Measurements from ENCODE around the gene BRCA2.

Gene BRCA2

DNA sequence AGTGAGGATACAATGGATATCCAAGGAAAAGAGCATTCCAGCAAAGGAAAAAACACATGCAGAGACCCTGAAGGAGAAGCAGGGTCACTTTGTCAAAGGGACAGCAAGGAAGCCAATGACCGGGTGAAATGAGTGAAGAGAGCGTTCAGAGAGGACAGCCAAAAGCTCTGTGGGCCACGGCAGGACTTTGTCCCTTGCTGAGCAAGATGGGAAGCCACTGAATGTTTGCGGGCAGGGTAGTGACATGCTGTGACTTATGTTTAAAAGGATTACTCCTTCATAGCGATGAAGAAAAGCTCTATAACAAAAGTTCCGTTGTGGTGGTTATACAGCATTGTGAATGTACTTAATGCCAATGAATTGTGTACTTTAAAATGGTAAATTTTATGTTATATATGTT, 16.6 kb upstream of the BRCA2 start:
- ATAC-seq (ENCODE audit: low read depth), result no peak
- H3K27me3 Mint-ChIP-seq, result peaks cover 7% of the 10 kb centered on the region
- no peak for DNase-seq (ENCODE audit: low spot score in 2 of 2)
- H3K36me3 Mint-ChIP-seq, result no peaks in the 10 kb centered on the region
- H3K9me3 Mint-ChIP-seq, result no peaks in the 10 kb centered on the region
- no peaks in the 10 kb centered on the region for H3K4me1 Mint-ChIP-seq
- no peak overlapping the region for H3K27ac Mint-ChIP-seq
- H3K4me3 Mint-ChIP-seq, result no peak overlapping the region

GRCh38 chr13:32299893-32300292, 15.4 kb upstream of the BRCA2 start:
- Mint-ChIP-seq H3K4me3 (no peak overlapping the region), H3K27me3 (peaks cover 7% of the 10 kb centered on the region), H3K4me1 (no peaks in the 10 kb centered on the region), H3K27ac (no peak overlapping the region), H3K9me3 (no peaks in the 10 kb centered on the region), H3K36me3 (no peaks in the 10 kb centered on the region)
- DNase-seq (ENCODE audit: low spot score in 2 of 2) (no peak), ATAC-seq (ENCODE audit: low read depth) (no peak)

- Mint-ChIP-seq H3K36me3 (no peaks in the 10 kb centered on the region), H3K27ac (no peak overlapping the region), H3K4me3 (no peak overlapping the region), H3K27me3 (peaks cover 7% of the 10 kb centered on the region), H3K4me1 (no peaks in the 10 kb centered on the region), H3K9me3 (no peaks in the 10 kb centered on the region)
- no peak for ATAC-seq (ENCODE audit: low read depth)
- DNase-seq (ENCODE audit: low spot score in 2 of 2), result no peak
These were observed 14.9 kb upstream of the BRCA2 start for GRCh38 chr13:32300406-32300805.

GRCh38 chr13:32300920-32301319, 14.4 kb upstream of the BRCA2 start:
- H3K27ac Mint-ChIP-seq, result no peak overlapping the region

DNA sequence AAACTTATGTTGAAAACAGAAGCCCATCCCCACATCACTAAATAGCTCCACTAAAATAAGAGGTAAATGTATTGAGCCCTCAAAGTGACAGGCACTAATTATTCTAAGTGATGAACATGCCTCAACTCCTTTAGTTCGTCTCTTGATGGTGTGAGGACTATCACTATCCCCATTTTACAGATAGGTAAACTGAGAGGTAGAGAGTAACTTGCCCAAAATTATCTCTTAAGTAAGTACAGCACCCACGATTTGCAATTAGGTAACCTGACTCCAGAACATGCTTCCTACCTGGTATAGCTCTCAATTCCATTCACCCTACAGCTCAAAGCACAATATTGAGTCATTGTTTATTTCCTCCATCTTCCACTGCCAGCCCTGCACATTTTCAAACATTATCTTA, 12.8 kb upstream of the BRCA2 start:
- no peak overlapping the region for H3K4me3 Mint-ChIP-seq
- H3K27me3 Mint-ChIP-seq, result peaks cover 7% of the 10 kb centered on the region
- no peaks in the 10 kb centered on the region for H3K4me1 Mint-ChIP-seq
- no peak for ATAC-seq (ENCODE audit: low read depth)
- H3K27ac Mint-ChIP-seq, result no peak overlapping the region
- H3K9me3 Mint-ChIP-seq, result no peaks in the 10 kb centered on the region
- DNase-seq (ENCODE audit: low spot score in 2 of 2), result no peak
- no peaks in the 10 kb centered on the region for H3K36me3 Mint-ChIP-seq

More at GRCh38 chr13:32300920-32301319, 14.4 kb upstream of the BRCA2 start:
- Mint-ChIP-seq H3K4me1 (no peaks in the 10 kb centered on the region), H3K9me3 (no peaks in the 10 kb centered on the region), H3K36me3 (no peaks in the 10 kb centered on the region), H3K4me3 (no peak overlapping the region), H3K27me3 (peaks cover 7% of the 10 kb centered on the region)
- DNase-seq (ENCODE audit: low spot score in 2 of 2) (no peak), ATAC-seq (ENCODE audit: low read depth) (no peak)

GRCh38 chr13:32305646-32306045, 9.7 kb upstream of the BRCA2 start:
- Mint-ChIP-seq H3K27me3 (no peaks in the 10 kb centered on the region), H3K9me3 (no peaks in the 10 kb centered on the region), H3K27ac (no peak overlapping the region), H3K4me1 (peaks cover 13% of the 10 kb centered on the region), H3K36me3 (no peaks in the 10 kb centered on the region), H3K4me3 (no peak overlapping the region)
- DNase-seq (ENCODE audit: low spot score in 2 of 2), result no peak
- no peak for ATAC-seq (ENCODE audit: low read depth)

- no peaks in the 10 kb centered on the region for H3K27me3 Mint-ChIP-seq
- no peaks in the 10 kb centered on the region for H3K36me3 Mint-ChIP-seq
- no peaks in the 10 kb centered on the region for H3K9me3 Mint-ChIP-seq
- H3K4me1 Mint-ChIP-seq, result peaks cover 13% of the 10 kb centered on the region
- DNase-seq (ENCODE audit: low spot score in 2 of 2) (no peak), ATAC-seq (ENCODE audit: low read depth) (peak; percentile 18)
- H3K4me3 Mint-ChIP-seq, result peak overlapping the region; percentile 14
- H3K27ac Mint-ChIP-seq, result no peak overlapping the region
These were observed 5.8 kb upstream of the BRCA2 start for GRCh38 chr13:32309312-32310133.

DNA sequence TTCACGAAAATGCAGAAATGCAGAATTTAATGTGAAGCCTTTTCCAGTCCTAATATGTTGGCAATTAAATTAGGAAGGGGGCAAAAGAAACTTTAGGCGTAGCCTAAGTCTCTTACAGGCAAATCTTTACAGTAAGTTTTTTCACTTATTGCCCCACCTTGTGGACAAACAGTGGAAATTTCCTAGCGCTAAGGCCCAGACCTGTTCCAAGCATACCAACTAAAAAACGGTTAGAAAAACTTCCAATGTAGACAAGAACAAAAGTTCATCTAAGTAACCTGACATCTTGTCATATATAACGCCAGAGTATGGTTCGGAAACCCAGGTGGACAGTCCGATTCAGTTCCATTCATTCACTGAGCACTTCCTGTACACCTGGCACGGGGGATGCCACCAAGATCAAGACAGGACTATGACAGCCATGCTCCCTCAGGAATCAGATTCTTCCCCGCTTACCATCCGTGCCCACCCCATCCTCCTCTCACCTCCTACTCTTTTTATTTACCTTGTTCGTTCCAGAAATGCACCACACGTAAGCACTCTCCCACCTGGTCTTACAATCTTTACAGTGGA, 5.1 kb upstream of the BRCA2 start:
- Mint-ChIP-seq H3K4me1 (peaks cover 13% of the 10 kb centered on the region), H3K4me3 (peak overlapping the region; percentile 14), H3K9me3 (no peaks in the 10 kb centered on the region), H3K27ac (no peak overlapping the region), H3K27me3 (no peaks in the 10 kb centered on the region), H3K36me3 (no peaks in the 10 kb centered on the region)
- peak; percentile 16 to 46 for DNase-seq (ENCODE audit: low spot score in 2 of 2)
- peak; percentile 61 for ATAC-seq (ENCODE audit: low read depth)

GRCh38 chr13:32311188-32311897, 4.0 kb upstream of the BRCA2 start:
- Mint-ChIP-seq H3K4me3 (no peak overlapping the region), H3K36me3 (no peaks in the 10 kb centered on the region), H3K27me3 (no peaks in the 10 kb centered on the region), H3K4me1 (peaks cover 15% of the 10 kb centered on the region), H3K9me3 (no peaks in the 10 kb centered on the region), H3K27ac (no peak overlapping the region)
- DNase-seq (ENCODE audit: low spot score in 2 of 2), result no peak
- no peak for ATAC-seq (ENCODE audit: low read depth)

- no peaks in the 10 kb centered on the region for H3K36me3 Mint-ChIP-seq
- ATAC-seq (ENCODE audit: low read depth) (peak; percentile 64), DNase-seq (ENCODE audit: low spot score in 2 of 2) (peak in 1 of 2 donors; percentile 63)
- no peaks in the 10 kb centered on the region for H3K27me3 Mint-ChIP-seq
- peak overlapping the region; percentile 98 for H3K4me3 Mint-ChIP-seq
- H3K4me1 Mint-ChIP-seq, result peaks cover 11% of the 10 kb centered on the region
- peak overlapping the region; percentile 100 for H3K27ac Mint-ChIP-seq
- H3K9me3 Mint-ChIP-seq, result no peaks in the 10 kb centered on the region
These were observed 754 bp upstream of the BRCA2 start for GRCh38 chr13:32314271-32315237.

GRCh38 chr13:32316028-32316339, 676 bp downstream of the BRCA2 start:
- peak overlapping the region; percentile 100 for H3K27ac Mint-ChIP-seq
- peak; percentile 5 for ATAC-seq (ENCODE audit: low read depth)
- DNase-seq (ENCODE audit: low spot score in 2 of 2), result no peak

DNA sequence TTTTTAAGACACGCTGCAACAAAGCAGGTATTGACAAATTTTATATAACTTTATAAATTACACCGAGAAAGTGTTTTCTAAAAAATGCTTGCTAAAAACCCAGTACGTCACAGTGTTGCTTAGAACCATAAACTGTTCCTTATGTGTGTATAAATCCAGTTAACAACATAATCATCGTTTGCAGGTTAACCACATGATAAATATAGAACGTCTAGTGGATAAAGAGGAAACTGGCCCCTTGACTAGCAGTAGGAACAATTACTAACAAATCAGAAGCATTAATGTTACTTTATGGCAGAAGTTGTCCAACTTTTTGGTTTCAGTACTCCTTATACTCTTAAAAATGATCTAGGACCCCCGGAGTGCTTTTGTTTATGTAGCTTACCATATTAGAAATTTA, 1.2 kb downstream of the BRCA2 start:
- no peaks in the 10 kb centered on the region for H3K27me3 Mint-ChIP-seq
- DNase-seq (ENCODE audit: low spot score in 2 of 2) (no peak), ATAC-seq (ENCODE audit: low read depth) (no peak)
- peak overlapping the region; percentile 27 for H3K4me3 Mint-ChIP-seq
- H3K4me1 Mint-ChIP-seq, result peaks cover 3% of the 10 kb centered on the region
- H3K9me3 Mint-ChIP-seq, result no peaks in the 10 kb centered on the region
- peaks cover 2% of the 10 kb centered on the region for H3K36me3 Mint-ChIP-seq
- H3K27ac Mint-ChIP-seq, result no peak overlapping the region

More at GRCh38 chr13:32316028-32316339, 676 bp downstream of the BRCA2 start:
- Mint-ChIP-seq H3K9me3 (no peaks in the 10 kb centered on the region), H3K27me3 (no peaks in the 10 kb centered on the region), H3K4me3 (peak overlapping the region; percentile 98), H3K36me3 (peaks cover 2% of the 10 kb centered on the region), H3K4me1 (peaks cover 3% of the 10 kb centered on the region)

- H3K4me1 Mint-ChIP-seq, result peaks cover 3% of the 10 kb centered on the region
- H3K9me3 Mint-ChIP-seq, result no peaks in the 10 kb centered on the region
- no peak overlapping the region for H3K27ac Mint-ChIP-seq
- H3K36me3 Mint-ChIP-seq, result peaks cover 2% of the 10 kb centered on the region
- H3K27me3 Mint-ChIP-seq, result no peaks in the 10 kb centered on the region
- H3K4me3 Mint-ChIP-seq, result no peak overlapping the region
- DNase-seq (ENCODE audit: low spot score in 2 of 2), result no peak
- ATAC-seq (ENCODE audit: low read depth), result no peak
These were observed 2.6 kb downstream of the BRCA2 start for GRCh38 chr13:32317716-32318465.

Data from memory B cell (primary cell).